Erythroblast (primary cell): ENCODE data around the gene FAM240A.

Source experiments
- GATA1 ChIP-seq: IDR thresholded peaks from 2 replicates; pipeline ENCODE4 v1.6.1; 2011; ENCODE audit warnings: low read depth, mild to moderate bottlenecking, control low read depth, low read length, moderate library complexity
- POLR2A ChIP-seq: IDR thresholded peaks from 2 replicates; pipeline ENCODE4 v1.6.1; 2011; ENCODE audit warnings: mild to moderate bottlenecking, low read length

GRCh38 chr3:46675426-46675825 is 63.1 kb downstream of the FAM240A start:
- TF ChIP-seq POLR2A (no peak), GATA1 (no peak)
